ENCODE data around the gene SYT8. TPM values are rescaled to one million over a fixed set of nuclear protein-coding genes. Genes with fewer than 3 reads are reported as not detected.
"Not testable (repeated sequence)": the region's sequence is repeated elsewhere in the genome, so short reads cannot be mapped to it uniquely, and the experiment has no call there.

Gene SYT8
- not detected in 2 replicates for total RNA-seq (2014; rRNA removed; shearing (Covaris generic))

GRCh38 chr11:1834779-1835670 lies at the start of gene SYT8:
Gene SYT8 (plus strand): TSS chr11:1834990. CDS start chr11:1835106, 116 bp downstream.
- no peak for DNase-seq (ENCODE audit: low spot score)

- no peak for DNase-seq (ENCODE audit: low spot score)
Measured at GRCh38 chr11:1785749-1786413, 48.9 kb upstream of the SYT8 start.

DNA sequence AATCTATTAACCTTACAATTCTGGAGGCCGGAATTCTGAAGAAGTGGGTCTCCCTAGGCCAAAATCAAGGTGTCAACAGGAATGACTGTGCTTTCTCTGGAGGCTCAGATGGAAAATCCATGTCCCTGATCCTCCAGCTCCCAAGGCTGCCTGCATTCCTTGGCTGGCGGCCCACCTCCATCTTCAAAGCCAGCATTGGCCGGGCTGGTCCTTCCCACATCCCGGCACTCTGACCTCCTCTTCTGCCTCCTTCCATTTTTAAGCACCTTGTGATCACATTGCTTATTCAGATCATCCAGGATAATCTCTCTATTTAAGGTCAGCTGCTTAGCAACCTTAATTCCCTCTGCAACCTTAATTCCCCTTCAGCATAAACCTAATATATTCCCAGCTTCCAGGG lies 48.3 kb upstream of the SYT8 start:
- DNase-seq (ENCODE audit: low spot score) = no peak

DNA sequence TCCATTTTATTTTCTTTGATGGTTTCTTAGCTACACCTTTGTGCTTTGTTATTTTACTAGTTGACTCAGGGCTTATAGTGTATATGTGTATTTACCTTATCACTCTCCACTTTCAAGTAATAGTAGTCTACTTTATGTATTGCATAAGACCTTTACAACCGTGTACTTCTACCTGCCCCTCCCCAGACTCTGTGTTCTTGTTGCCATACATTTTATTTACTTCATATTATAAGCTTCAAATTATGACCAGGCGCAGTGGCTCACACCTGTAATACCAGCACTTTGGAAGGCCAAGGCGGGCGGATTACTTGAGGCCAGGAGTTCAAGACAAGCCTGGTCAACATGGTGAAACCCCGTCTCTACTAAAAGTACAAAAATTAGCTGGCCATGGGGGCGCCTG lies 42.9 kb upstream of the SYT8 start:
- DNase-seq (ENCODE audit: low spot score) = no peak

DNA sequence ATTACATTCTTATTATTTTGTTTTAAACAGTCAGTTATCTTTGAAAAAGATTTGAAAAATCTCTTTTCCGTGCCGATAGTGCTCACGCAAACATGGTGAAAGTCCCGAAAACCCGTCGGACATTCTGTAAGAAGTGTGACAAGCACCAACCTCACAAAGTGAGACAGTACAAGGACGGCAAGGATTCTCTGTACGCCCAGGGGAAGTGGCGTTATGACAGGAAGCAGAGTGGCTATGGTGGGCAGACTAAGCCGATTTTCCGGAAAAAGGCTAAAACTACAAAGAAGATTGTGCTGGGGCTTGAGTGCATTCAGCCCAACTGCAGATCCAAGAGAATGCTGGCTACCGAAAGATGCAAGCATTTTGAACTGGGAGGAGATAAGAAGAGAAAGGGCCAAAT lies 42.3 kb upstream of the SYT8 start:
- DNase-seq (ENCODE audit: low spot score) = no peak

- no peak for DNase-seq (ENCODE audit: low spot score)
Measured at GRCh38 chr11:1793081-1793480, 41.7 kb upstream of the SYT8 start.

- peak; percentile 18 for DNase-seq (ENCODE audit: low spot score)
Measured at GRCh38 chr11:1796413-1797011, 38.3 kb upstream of the SYT8 start.

- no peak for DNase-seq (ENCODE audit: low spot score)
Measured at GRCh38 chr11:1797391-1798125, 37.2 kb upstream of the SYT8 start.

GRCh38 chr11:1803246-1803645 lies 31.5 kb upstream of the SYT8 start:
- no peak for DNase-seq (ENCODE audit: low spot score)

DNA sequence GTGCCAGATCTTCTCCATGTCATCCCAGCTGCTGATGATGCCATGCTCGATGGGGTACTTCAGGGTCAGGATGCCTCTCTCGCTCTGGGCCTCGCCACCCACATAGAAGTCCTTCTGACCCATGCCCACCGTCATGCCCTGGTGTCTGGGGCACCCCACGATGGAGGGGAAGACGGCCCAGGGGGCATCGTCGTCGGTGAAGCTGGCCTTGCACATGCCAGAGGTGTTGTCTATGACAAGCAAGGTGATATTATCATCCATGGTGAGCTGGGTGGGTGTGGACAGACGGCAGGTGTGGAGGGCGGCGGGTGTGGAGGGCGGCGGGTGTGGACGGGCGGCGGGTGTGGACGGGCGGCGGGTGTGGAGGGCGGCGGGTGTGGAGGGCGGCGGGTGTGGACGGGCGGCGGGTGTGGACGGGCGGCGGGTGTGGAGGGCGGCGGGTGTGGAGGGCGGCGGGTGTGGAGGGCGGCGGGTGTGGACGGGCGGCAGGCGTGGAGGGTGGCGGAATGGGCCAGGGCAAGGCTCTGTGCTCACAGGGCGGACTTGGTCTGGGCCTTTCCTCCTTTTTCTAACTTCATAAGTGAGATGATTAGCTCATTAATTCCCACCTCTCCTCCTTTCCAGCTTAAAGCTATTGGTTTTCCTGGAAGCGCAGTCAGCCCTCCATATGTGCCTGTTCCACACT lies 30.8 kb upstream of the SYT8 start:
- DNase-seq (ENCODE audit: low spot score) = not testable (repeated sequence)

- DNase-seq (ENCODE audit: low spot score) = no peak
Measured at GRCh38 chr11:1805525-1805924, 29.3 kb upstream of the SYT8 start.

DNA sequence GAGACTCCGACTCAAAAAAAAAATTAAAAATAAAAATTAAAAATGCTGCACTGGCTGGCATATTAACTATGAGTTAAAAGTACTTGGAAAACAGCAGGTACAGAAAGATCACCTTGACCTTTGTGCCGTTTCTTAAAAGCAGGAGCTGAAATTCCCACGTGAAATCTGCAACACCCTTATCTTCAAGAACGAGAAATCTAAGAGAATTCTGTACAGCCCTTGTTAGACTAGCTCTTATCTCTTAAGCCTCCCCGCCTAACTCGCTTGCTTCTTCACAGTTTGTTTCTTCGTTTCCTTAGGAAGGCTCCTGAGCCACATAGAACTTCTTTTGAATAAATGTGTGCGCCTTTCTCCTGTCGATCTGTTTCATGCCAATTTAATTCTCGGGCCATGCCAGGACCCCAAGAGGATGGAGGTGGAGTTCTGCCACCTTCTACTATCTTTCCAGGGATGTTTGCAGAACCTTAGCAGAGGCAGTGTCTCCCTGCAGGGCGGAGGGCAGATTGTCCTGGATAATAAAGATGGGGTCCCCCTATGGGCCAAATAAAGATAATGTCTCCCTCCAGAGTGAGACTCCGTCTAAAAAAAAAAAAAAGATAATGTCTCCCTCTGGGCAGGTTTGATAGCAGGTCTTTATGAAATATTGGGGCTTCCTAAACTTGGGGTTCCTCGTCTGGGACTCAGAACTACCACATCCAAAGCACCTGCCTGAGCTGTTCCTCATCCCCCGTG lies 27.4 kb upstream of the SYT8 start:
- DNase-seq (ENCODE audit: low spot score) = no peak

GRCh38 chr11:1810761-1811160 lies 24.0 kb upstream of the SYT8 start:
- no peak for DNase-seq (ENCODE audit: low spot score)

DNA sequence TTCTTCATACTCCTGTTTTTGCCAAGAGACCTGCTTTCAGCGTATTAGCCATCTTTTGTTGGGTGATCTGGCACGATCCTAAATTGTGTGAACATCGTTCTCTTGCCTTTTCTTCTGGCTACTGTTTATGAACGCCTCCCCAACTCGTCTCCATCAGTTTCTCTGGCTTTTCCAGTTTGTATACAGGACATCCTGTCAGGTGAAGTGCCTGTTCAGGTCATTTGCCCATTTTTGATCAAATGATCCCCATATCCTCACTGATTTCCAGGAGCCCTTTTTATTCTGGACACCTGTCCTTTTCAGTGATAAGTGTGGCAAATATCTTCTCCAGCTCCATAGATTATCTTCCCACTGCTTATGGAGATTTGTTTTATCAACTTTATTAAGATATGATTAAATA lies 22.5 kb upstream of the SYT8 start:
- no peak for DNase-seq (ENCODE audit: low spot score)

GRCh38 chr11:1812801-1813200 lies 22.0 kb upstream of the SYT8 start:
- no peak for DNase-seq (ENCODE audit: low spot score)

DNA sequence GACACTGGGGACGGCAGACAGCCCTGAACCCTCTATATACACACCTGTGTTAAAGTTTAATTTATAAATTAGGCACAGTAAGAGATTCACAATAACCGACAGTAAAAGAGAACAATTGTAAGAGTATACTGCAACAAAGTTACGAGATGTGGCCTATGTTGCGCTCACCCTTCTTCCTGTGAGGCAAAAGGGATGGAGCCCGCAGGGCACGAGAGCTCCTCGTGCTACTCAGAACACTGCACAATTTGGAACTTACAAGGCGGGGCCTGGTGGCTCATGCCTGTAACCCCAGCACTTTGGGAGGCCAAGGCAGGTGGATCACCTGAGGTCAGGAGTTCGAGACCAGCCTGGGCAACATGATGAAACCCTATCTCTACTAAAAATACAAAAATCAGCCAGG lies 21.4 kb upstream of the SYT8 start:
- not testable (repeated sequence) for DNase-seq (ENCODE audit: low spot score)

DNA sequence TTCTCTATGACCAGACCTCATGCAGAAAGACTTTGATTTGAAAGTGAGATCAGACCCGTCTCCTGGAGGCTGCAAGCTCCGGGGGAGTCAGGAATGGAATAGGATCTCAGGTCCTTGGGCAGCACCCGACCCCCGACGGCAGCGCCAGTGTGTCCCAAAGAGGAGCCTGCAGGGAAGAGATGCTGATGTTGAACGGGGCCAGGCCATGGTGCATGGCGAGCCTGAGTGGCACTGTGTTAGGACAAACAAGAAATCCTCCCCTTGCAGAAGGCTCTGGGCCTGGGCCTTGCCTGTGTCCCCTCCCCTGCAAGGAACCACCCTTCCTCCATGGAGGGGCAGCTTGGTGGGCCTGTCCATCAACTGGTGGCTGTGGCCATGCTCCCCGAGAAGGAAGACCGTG lies 20.1 kb upstream of the SYT8 start:
- no peak for DNase-seq (ENCODE audit: low spot score)

- no peak for DNase-seq (ENCODE audit: low spot score)
Measured at GRCh38 chr11:1815311-1815710, 19.5 kb upstream of the SYT8 start.

DNA sequence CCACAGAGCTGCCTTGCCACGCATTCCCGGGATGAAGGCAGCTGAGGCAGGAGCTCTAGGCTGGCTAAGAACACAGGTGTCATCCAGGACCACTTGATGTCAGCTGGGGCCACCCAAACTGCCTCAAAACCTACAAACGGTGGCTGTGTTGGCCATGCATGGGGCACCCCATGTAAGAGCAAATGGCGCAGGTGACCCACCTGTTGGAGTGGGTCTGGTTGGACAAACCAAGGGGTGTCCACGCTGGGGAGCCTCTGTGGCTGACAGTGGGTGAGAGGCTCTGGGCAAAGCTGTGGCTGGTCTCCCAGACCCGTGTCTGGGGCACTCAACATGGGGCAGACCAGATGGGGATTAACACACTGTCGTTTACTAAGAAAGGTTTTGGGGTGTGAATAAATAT lies 19.0 kb upstream of the SYT8 start:
- DNase-seq (ENCODE audit: low spot score) = no peak

- no peak for DNase-seq (ENCODE audit: low spot score)
Measured at GRCh38 chr11:1817000-1817399, 17.8 kb upstream of the SYT8 start.

GRCh38 chr11:1817511-1817910 lies 17.3 kb upstream of the SYT8 start:
- no peak for DNase-seq (ENCODE audit: low spot score)
